Immature natural killer cell (primary cell): ENCODE data around the gene ARHGEF28. TPM values are rescaled to one million over a fixed set of nuclear protein-coding genes. Genes with fewer than 3 reads are reported as not detected.

Source experiments
- DNase-seq, 3 donors: peaks; one replicate each; pipeline ENCODE4 v3.0.0; 2022; ENCODE audit warnings: mixed read lengths in 1 of 3
- H3K27ac Mint-ChIP-seq, 6 donors: one replicate each; pipeline ENCODE4 v1.8.0; 2020; ENCODE audit warnings: mixed read lengths in 6 of 6, mild to moderate bottlenecking in 5 of 6, inconsistent platforms in 4 of 6, moderate library complexity in 3 of 6
- H3K27me3 Mint-ChIP-seq, 3 donors: one replicate each; pipeline ENCODE4 v1.8.0; 2020 to 2021; ENCODE audit warnings: low read depth in 3 of 3, mild to moderate bottlenecking in 3 of 3, mixed read lengths in 3 of 3, moderate library complexity in 3 of 3, inconsistent platforms in 1 of 3
- H3K36me3 Mint-ChIP-seq, 3 donors: one replicate each; pipeline ENCODE4 v1.8.0; 2020; ENCODE audit warnings: mixed read lengths in 3 of 3, inconsistent platforms in 2 of 3, mild to moderate bottlenecking in 2 of 3
- H3K4me1 Mint-ChIP-seq, 2 donors: one replicate each; pipeline ENCODE4 v1.8.0; 2020; ENCODE audit warnings: inconsistent platforms in 2 of 2, mild to moderate bottlenecking in 2 of 2, mixed read lengths in 2 of 2, moderate library complexity in 1 of 2
- H3K4me3 Mint-ChIP-seq, 5 donors: one replicate each; pipeline ENCODE4 v1.8.0; 2020; ENCODE audit warnings: mild to moderate bottlenecking in 5 of 5, mixed read lengths in 5 of 5, inconsistent platforms in 3 of 5, moderate library complexity in 3 of 5
- H3K9me3 Mint-ChIP-seq, 6 donors: one replicate each; pipeline ENCODE4 v1.8.0; 2020; ENCODE audit warnings: mild to moderate bottlenecking in 6 of 6, mixed read lengths in 6 of 6, inconsistent platforms in 4 of 6, moderate library complexity in 3 of 6
- polyA plus RNA-seq, 3 donors: library from polyadenylated mRNA; unstranded; fragments of 300-500 nt; fragmentation: Illumina TruSeq; gene quantifications; one replicate each; pipeline ENCODE4 v1.2.3, GENCODE V29; 2021

ARHGEF28 gene, protein sequence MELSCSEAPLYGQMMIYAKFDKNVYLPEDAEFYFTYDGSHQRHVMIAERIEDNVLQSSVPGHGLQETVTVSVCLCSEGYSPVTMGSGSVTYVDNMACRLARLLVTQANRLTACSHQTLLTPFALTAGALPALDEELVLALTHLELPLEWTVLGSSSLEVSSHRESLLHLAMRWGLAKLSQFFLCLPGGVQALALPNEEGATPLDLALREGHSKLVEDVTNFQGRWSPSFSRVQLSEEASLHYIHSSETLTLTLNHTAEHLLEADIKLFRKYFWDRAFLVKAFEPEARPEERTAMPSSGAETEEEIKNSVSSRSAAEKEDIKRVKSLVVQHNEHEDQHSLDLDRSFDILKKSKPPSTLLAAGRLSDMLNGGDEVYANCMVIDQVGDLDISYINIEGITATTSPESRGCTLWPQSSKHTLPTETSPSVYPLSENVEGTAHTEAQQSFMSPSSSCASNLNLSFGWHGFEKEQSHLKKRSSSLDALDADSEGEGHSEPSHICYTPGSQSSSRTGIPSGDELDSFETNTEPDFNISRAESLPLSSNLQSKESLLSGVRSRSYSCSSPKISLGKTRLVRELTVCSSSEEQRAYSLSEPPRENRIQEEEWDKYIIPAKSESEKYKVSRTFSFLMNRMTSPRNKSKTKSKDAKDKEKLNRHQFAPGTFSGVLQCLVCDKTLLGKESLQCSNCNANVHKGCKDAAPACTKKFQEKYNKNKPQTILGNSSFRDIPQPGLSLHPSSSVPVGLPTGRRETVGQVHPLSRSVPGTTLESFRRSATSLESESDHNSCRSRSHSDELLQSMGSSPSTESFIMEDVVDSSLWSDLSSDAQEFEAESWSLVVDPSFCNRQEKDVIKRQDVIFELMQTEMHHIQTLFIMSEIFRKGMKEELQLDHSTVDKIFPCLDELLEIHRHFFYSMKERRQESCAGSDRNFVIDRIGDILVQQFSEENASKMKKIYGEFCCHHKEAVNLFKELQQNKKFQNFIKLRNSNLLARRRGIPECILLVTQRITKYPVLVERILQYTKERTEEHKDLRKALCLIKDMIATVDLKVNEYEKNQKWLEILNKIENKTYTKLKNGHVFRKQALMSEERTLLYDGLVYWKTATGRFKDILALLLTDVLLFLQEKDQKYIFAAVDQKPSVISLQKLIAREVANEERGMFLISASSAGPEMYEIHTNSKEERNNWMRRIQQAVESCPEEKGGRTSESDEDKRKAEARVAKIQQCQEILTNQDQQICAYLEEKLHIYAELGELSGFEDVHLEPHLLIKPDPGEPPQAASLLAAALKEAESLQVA (N-terminal part only)
- polyA plus RNA-seq, result under 1 TPM in 2 of 3 donors, not detected in 1; 0.66 to 0.85 TPM

DNA sequence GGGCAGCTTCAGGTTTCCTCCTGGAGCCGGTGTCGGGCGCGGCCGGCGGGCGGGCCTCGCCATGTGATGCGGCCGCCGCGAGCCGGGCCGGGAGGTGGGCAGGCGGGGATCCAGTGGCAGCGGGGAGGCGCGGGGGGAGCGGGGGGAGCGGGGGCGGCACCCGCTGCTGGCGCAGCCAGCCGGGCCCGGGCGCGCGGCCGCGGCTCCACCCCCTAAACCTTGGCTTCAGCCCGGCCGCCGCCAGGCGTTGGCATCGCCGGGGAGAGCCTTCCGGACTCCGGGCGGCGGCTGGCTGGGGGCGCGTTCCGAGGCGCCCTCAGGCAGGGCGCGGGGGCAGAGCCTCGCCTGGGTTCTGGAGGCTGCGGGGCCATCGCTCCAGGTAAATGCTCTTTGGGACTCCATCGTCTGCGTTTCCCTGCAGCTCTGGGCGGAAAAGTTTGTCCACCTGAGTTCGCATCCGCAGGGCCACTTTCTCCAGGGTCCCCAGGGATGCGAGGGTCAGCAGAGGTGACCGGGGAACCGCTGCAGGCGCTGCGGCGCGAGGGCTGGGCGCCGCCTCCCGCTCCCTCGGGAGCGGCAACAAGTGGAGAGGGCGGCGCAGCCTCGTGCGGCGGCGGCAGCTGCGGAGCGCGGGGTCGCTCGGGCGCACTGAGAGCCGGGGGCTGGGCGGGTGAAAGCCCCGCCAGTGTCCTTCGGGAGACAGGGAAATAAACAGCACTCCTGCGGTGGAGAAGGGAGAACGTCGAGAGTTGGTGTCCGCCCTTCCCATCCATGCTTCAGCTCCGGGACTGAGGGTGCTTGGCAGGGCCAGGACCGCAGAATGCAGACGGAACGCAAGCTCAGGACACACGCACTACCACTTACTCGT lies at the start of gene ARHGEF28:
ARHGEF28 (plus strand) TSS at position 253 of the 868 bp plus-strand sequence. CDS start 58,656 bp downstream, outside the sequence.
- DNase-seq, result peak; percentile 62 to 75 (median 66)
- peak within 1 kb of the TSS; percentile 83 to 91 (median 86) for H3K4me3 Mint-ChIP-seq
- peaks cover 3 to 16% of the 10 kb centered on the region in 2 donors for H3K4me1 Mint-ChIP-seq
- H3K27ac Mint-ChIP-seq, result peak within 1 kb of the TSS in 3 of 6 donors; percentile 56 to 82 (median 66)
- H3K9me3 Mint-ChIP-seq, result no peaks in the 10 kb centered on the region
- H3K27me3 Mint-ChIP-seq, result peaks cover 0 to 5% (median 4%) of the 10 kb centered on the region in 3 donors
- H3K36me3 Mint-ChIP-seq, result no peaks in the 10 kb centered on the region

DNA sequence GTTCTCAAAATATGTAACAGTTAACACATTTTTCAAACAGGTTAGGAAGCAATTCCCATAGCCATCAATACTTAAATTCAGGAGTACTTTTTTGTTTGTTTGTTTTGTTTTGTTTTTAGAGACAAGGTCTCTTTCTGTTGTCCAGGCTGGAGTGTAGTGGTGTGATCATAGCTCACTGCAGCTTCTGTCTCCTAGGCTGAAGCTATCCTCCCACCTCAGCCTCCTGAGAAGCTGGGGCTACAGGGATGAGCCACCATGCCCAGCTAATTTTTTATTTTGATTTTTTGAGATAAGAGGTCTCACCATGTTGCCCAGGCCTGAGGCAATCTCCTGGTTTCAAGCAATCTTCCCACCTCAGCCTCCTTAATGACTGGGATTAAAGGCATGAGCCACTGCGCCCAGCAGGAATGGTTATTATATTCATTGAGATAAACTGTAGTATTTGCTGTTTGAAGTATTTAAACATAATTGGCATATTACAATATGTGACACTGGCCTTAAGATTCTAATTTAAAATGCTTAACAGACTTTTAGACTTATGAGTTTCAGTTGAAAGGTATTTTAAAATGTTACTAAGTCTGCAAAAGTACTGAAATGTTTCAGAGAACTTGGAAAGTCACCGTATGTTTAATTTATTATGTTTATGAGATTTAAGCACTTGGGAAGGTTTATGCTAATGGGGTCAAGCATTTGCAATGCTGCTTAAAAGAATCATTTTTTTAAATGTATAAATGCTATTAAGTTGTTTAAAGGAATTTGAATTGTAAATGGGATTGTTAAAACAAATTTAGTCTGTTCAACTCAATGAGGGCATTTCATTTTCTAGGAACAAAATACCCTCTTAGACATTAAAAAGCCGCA lies 43.5 kb upstream of the ARHGEF28 start:
- no peak for DNase-seq
- Mint-ChIP-seq H3K36me3 (peaks cover 19 to 28% (median 21%) of the 10 kb centered on the region in 3 donors), H3K27me3 (peaks cover 0 to 1% (median under 1%) of the 10 kb centered on the region in 3 donors), H3K27ac (no peak overlapping the region), H3K4me3 (no peak overlapping the region), H3K9me3 (no peaks in the 10 kb centered on the region), H3K4me1 (no peaks in the 10 kb centered on the region)

DNA sequence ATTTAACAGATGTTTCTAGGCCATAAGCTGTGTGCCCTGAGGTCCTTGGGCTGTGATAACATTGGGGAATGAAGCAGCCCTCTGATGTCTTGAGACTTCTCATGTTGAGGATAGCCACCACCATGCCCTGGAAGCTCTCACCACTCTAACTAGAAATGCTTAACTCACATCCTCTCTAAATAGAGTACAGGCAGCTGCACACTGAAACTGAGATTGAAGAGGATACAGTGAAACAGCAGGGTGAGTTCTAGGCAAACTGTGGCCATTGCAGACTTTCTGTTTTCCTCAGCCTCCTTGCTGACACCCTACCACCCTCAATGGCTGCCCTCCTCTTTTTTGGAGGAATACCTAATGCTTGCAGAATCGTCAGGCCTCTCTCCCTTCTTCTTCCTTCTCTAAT lies 38.1 kb upstream of the ARHGEF28 start:
- Mint-ChIP-seq H3K4me3 (no peak overlapping the region), H3K27me3 (peaks cover 0 to 2% (median 1%) of the 10 kb centered on the region in 3 donors), H3K27ac (no peak overlapping the region), H3K9me3 (no peaks in the 10 kb centered on the region), H3K4me1 (no peaks in the 10 kb centered on the region), H3K36me3 (no peaks in the 10 kb centered on the region)
- DNase-seq, result no peak

DNA sequence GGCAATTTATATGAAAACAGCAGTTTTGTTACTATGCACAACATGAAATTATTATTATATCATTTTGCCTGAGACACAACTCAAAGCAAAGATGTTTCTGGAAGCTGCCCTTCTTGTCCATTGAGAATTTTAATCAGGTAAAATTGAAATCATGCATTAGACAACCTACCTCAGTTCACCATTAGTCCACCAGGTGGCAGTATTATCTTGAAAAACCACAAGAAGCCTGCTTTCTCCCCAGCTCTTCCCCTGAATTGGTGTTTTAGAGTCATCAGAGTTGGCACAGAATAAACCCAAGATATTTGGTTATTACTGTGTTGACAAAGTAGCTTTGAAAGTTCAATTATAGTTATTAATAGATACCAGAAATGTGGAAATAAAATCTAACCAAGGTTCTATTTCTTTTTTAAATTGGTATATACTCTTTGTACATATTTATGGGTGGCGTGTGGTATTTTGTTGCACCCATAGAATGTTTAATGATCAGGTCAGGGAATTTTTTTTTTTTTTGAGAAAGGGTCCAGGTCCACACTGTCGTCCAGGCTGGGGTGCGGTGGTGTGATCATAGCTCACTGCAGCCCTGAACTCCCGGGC lies 34.8 kb upstream of the ARHGEF28 start:
- H3K4me3 Mint-ChIP-seq, result no peak overlapping the region

DNA sequence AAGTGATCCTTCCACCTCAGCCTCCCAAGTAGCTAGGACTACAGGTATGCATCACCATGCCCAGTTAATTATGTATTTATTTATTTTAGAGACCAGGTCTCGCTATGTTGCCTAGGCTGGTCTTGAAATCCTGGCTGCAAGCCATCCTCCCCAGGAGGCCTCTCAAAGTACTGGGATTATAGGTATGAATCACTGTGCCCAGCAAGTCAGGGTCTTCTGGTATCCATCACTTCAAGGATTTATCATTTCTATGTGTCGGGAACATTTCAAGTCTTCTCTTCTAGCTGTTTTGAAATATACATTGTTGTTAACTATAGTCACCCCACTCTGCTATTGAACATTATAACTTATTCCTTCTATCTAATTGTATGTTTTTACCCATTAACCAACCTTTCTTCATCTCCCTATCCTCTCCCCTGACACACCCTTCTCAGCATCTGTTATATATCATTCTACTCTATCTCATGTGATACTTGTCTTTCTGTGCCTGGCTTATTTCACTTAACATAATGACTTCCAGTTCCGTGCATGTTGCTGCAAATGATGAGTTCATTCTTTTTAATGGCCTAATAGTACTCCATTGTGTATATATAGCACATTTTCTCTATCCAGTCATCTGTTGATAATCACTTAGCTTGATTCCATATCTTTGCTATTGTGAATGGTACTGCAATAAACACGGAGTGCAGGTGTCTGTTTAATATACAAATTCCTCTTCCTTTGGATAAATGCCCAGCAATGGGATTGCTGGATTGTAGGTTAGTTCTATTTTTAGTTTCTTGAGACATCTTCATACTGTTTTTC lies 34.1 kb upstream of the ARHGEF28 start:
- Mint-ChIP-seq H3K27ac (no peak overlapping the region), H3K27me3 (peaks cover 0 to 2% (median 2%) of the 10 kb centered on the region in 3 donors), H3K9me3 (no peaks in the 10 kb centered on the region), H3K36me3 (no peaks in the 10 kb centered on the region), H3K4me1 (no peaks in the 10 kb centered on the region), H3K4me3 (no peak overlapping the region)
- no peak for DNase-seq

More for the DNA sequence above, 34.8 kb upstream of the ARHGEF28 start:
- DNase-seq, result peak; percentile 66 to 74 (median 67)
- Mint-ChIP-seq H3K9me3 (no peaks in the 10 kb centered on the region), H3K27ac (no peak overlapping the region), H3K36me3 (no peaks in the 10 kb centered on the region), H3K27me3 (peaks cover 0 to 2% (median 2%) of the 10 kb centered on the region in 3 donors), H3K4me1 (no peaks in the 10 kb centered on the region)

DNA sequence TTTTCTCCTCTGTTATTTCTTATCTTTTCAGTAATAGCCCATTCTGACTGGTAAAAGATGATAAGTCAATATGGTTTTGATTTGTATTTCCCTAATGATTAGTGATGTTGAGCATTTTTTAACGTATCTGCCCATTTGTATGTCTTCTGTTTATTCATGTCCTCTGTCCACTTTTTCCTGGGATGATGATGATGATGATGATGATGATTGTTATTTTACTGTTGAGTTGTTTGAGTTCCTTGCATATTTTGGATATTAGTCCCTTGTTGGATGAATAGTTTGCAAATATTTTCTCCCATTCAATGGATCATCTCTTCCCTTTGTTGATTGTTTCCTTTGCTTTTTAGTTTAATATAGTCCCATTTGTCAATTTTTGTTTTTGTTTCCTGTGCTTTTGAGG lies 33.4 kb upstream of the ARHGEF28 start:
- H3K4me3 Mint-ChIP-seq, result no peak overlapping the region
- peaks cover 0 to 2% (median 2%) of the 10 kb centered on the region in 3 donors for H3K27me3 Mint-ChIP-seq
- no peaks in the 10 kb centered on the region for H3K36me3 Mint-ChIP-seq
- no peaks in the 10 kb centered on the region for H3K4me1 Mint-ChIP-seq
- H3K27ac Mint-ChIP-seq, result no peak overlapping the region
- no peak for DNase-seq
- no peaks in the 10 kb centered on the region for H3K9me3 Mint-ChIP-seq

DNA sequence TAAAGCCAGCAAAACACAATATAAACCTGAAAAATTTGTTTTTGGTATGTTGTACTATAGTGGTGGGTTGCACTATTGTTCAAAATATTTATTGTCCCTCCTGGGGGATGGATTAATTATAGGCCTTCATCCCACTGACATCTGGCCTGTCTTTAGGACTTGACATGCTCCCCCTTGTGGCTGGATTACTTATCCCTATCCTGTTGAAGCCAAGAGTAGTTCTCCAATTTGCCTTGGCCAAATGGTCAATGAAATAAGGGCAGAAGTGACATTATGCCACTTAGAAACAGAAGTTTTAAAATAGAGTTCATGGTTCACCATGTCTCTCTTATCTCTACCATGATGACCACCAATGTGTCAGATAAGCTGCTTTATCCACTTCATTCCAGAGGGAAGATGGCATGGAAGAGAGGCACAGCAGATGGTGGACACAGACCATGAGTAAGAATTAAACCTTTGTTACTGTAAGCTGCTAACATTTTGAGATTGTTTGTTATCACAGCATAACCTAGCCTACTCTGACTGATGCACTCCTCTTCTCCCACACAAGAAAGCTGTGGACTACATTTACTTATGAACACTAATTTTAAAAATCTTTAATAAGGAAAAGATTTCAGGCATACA lies 29.2 kb upstream of the ARHGEF28 start:
- Mint-ChIP-seq H3K27ac (no peak overlapping the region), H3K27me3 (peaks cover 0 to 2% (median 0%) of the 10 kb centered on the region in 3 donors), H3K4me1 (no peaks in the 10 kb centered on the region), H3K9me3 (peaks cover 0 to 4% (median 0%) of the 10 kb centered on the region in 6 donors), H3K4me3 (no peak overlapping the region), H3K36me3 (peaks cover 0 to 2% (median 0%) of the 10 kb centered on the region in 3 donors)
- DNase-seq, result no peak

DNA sequence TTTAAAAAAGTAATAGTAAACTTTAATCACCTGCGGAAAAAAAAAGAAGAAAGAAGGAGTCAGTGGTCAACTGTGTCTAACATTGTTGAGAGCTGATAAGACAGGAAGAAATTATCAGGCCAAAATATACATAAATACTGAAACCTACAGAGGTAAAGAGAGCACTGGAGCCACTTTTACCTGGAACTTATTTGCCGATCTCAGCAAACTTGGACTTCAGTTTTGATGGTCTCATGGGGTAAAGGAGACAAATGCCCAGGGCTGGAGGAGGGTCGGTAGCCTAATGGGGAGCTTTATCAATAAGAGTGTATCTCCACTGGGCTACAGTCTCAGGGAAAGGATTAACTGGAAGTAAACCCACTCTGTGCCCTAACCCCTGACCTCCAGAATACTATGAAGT lies 26.6 kb upstream of the ARHGEF28 start:
- peaks cover 0 to 6% (median 0%) of the 10 kb centered on the region in 6 donors for H3K9me3 Mint-ChIP-seq
- H3K36me3 Mint-ChIP-seq, result peaks cover 0 to 3% (median 0%) of the 10 kb centered on the region in 3 donors
- H3K27me3 Mint-ChIP-seq, result peaks cover 0 to 2% (median 0%) of the 10 kb centered on the region in 3 donors
- H3K4me1 Mint-ChIP-seq, result peaks cover 8 to 11% of the 10 kb centered on the region in 2 donors
- no peak for DNase-seq
- no peak overlapping the region for H3K27ac Mint-ChIP-seq
- H3K4me3 Mint-ChIP-seq, result no peak overlapping the region

DNA sequence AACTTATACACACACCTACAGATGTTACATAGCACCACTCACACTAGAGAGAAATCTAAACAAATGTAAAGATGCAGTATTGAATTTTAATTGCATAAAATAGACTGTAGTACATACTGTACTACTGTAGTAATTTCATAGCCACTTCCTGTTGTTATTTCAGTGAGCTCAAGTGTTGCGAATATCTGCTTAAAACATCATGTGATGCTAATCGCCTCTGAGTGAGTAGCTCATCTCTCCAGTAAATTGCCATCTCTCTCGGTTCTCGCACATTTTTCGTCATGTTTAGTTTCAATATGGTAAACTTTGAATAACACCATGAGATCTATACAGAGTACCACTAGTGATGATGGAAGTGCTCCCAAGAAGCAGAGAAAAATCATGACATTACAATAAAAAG lies 22.0 kb upstream of the ARHGEF28 start:
- DNase-seq, result peak in 2 of 3 donors; percentile 7 to 39
- peak overlapping the region; percentile 1 to 78 (median 44) for H3K4me3 Mint-ChIP-seq
- peaks cover 0 to 6% (median 0%) of the 10 kb centered on the region in 6 donors for H3K9me3 Mint-ChIP-seq
- H3K27ac Mint-ChIP-seq, result peak overlapping the region in 4 of 6 donors; percentile 27 to 89 (median 48)
- peaks cover 0 to 3% (median 0%) of the 10 kb centered on the region in 3 donors for H3K36me3 Mint-ChIP-seq
- peaks cover 0 to 3% (median 2%) of the 10 kb centered on the region in 3 donors for H3K27me3 Mint-ChIP-seq
- H3K4me1 Mint-ChIP-seq, result peaks cover 11 to 13% of the 10 kb centered on the region in 2 donors

DNA sequence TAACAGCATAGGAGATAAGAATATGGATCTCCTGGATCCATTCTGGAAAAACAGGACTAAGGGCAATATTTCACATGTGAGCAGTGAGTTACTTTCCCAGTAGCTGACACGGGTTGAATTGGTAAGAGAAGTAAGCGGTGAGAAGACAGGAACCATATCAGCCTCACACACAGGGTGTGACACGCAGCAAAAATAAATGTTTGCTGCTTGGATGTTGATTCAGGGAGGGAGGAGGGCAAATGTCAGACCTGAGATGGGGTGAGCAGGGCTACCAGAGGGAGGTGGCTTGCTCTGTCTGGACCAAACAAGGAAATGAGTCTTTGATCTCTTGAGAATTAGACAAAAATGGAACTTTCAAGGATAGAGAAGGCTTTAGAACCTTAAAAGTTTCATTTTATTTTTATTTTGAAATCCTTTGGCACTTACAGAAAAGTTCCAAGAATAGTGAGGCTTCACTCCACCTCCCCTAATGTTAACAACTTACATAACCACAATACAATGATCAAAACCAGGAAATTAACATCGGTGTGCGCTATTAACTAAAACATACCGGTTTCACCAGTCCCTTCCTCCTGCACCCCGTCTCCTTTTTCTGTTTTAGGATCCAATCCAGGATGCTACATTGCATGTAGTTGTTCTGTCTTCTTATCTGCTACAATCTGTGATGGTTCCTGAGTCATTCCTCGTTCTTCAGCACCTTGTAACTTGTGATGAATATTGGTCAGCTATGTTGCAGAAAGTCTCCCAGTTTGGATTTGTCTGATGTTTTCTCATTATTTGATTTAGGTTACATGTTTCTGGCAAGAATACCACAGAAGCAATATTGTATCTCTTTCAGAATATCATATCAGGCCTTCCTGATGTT lies 20.5 kb upstream of the ARHGEF28 start:
- peaks cover 0 to 3% (median 2%) of the 10 kb centered on the region in 3 donors for H3K27me3 Mint-ChIP-seq
- peaks cover 0 to 3% (median 0%) of the 10 kb centered on the region in 3 donors for H3K36me3 Mint-ChIP-seq

More for the DNA sequence above, 20.5 kb upstream of the ARHGEF28 start:
- Mint-ChIP-seq H3K9me3 (peaks cover 0 to 6% (median 0%) of the 10 kb centered on the region in 6 donors), H3K4me1 (peaks cover 11 to 13% of the 10 kb centered on the region in 2 donors), H3K4me3 (no peak overlapping the region), H3K27ac (peak overlapping the region in 4 of 6 donors; percentile 8 to 66 (median 32))
- DNase-seq, result no peak
